Measurements from ENCODE around the gene DEPDC7. TPM values are rescaled to one million over a fixed set of nuclear protein-coding genes. Genes with fewer than 3 reads are reported as not detected.

Gene DEPDC7
- total and polyA plus RNA-seq, 2 of the 8 experiments (the other 6 are each of a cell fraction or from before 2014, with no cell fraction given): 3.1 to 7.6 TPM

DNA sequence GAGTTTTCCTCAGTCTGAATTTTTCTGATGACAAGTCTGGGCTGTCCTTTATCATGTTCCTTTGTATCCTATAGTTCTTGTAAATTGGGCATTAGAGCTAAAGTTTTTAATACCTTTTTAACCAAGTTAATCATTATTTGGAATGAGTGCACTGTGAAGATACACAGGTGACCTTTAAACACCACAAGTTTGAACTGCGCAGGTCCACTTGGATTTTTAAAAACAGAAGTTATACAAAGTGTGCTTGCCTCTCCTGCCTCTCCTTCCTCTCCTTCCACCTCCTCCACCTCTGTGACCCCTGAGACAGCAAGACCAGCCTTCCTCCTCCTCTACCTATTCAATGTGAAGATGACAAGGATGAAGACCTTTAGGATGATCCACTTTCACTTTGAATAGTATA, 19.3 kb downstream of the DEPDC7 start (continued):
- TF ChIP-seq SP1 (IDR thresholded peaks at IDR 0.05; ENCODE audit: low read depth, low read length): no peak
- TF ChIP-seq POLR2AphosphoS5 (IDR thresholded peaks at IDR 0.05; ENCODE audit: low read depth, low read length): no peak
- no peak for TF ChIP-seq BACH1 (IDR thresholded peaks at IDR 0.05; ENCODE audit: low read length)
- TF ChIP-seq KDM1A (IDR thresholded peaks at IDR 0.05; ENCODE audit: borderline replicate concordance, low read length): no peak
- TF ChIP-seq CTBP2 (IDR thresholded peaks at IDR 0.05; ENCODE audit: borderline replicate concordance, insufficient read depth, insufficient read length, low read length): no peak

All from H1 (cell line).